Measurements from ENCODE around the gene USP22. TPM values are rescaled to one million over a fixed set of nuclear protein-coding genes. Genes with fewer than 3 reads are reported as not detected.

The USP22 gene
- total RNA-seq, 4 donors from 2014 or later: 87.4 to 128 (median 96.3) TPM

DNA sequence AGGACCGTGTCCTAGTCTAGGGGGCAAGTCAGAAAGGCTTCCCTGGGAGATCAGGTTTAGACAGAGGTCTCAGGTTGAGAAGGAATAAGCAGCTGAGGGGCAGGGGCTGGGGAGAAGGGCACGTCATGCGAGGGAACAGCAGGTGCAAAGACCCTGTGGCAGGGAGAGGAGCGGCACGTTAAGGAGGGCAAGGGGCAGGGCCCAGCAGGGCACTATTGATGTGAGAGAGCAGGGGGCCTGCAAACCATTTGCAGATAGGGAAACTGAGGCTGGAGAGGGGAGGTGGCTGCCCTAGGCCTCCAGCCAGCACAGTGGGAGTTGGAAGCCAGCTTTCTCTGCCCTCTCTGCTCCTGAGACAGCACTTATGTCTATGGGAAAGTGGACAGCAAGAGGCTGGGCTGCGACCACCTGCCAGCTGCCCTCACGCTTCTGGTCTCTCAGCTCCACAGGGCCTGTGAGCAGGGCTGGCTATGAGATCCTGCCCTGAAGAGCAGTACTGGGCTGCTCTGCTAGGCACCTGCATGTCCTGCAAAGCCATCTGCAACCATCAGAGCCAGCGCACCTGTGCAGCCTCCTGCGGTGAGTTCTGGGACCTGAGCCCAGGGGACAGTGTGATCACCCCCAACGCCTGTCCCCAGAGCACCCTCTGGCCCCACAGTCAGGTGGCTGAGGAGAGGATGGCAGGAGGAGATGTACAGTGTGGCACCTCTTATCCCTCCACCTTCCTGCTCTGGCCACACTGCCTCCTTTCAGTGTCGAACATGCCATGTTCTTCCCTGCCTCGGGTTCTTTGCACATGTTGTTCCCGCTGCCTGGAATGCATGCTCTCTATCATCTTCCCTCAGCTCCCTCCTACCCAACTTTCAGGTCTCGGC is 61.5 kb downstream of the USP22 start:
- TF ChIP-seq, protein P1, sequence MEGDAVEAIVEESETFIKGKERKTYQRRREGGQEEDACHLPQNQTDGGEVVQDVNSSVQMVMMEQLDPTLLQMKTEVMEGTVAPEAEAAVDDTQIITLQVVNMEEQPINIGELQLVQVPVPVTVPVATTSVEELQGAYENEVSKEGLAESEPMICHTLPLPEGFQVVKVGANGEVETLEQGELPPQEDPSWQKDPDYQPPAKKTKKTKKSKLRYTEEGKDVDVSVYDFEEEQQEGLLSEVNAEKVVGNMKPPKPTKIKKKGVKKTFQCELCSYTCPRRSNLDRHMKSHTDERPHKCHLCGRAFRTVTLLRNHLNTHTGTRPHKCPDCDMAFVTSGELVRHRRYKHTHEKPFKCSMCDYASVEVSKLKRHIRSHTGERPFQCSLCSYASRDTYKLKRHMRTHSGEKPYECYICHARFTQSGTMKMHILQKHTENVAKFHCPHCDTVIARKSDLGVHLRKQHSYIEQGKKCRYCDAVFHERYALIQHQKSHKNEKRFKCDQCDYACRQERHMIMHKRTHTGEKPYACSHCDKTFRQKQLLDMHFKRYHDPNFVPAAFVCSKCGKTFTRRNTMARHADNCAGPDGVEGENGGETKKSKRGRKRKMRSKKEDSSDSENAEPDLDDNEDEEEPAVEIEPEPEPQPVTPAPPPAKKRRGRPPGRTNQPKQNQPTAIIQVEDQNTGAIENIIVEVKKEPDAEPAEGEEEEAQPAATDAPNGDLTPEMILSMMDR (IDR thresholded peaks at IDR 0.05; ENCODE audit: low read depth): no peak

DNA sequence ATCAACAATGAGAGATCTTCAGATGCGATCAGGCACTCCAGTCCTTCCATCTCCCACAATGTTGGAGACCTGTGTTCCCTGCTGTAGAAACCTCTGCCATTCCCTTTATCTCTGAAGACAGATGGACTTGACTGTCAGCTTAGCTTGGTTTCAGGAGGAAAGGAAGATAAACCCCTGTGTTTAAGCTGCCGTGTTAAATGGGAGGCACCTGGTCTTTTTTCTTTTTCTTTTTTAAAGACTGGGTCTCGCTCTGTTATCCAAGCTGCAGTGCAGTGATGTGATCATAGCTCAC is 63.1 kb downstream of the USP22 start:
- TF ChIP-seq, protein P1 (IDR thresholded peaks at IDR 0.05; ENCODE audit: low read depth): no peak

DNA sequence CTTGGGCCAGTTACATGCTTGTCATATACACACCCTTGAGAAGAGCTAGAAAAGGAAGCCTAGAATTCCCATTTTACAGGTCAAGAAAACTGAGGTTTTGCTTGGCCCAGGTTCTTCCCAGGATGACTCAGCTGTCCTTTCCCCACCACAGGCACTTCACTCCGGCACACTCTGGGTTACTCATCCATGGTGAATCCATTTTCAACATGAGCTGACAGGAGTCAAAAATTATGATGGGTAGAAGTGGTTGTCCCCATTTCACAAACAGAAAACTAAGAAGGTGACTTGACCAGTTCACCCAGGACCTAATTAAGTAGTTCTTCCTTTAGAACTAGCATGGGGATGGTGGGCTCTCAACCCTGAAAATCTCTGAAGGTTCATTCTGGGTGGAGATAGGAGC is 67.2 kb downstream of the USP22 start:
- TF ChIP-seq, protein P1 (IDR thresholded peaks at IDR 0.05; ENCODE audit: low read depth): no peak

DNA sequence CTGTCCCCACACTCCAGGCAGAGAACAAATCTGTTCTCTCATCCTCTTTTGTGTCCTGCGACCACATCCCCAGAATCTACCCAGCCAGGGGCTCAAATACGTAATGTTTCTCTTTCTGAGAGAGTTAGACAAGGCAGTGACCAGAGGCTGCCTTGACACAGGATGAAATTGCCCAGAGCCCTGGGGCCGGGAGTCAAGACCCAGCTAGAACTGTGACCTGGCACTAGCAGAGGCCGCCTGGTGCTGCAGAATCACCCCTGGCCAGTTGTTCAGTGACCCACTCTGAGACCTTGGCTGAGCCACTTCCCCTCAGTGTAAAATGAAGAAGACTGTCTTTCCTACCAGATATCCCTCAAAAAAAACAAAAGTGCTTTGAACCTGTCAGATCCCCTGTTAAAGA is 72.5 kb downstream of the USP22 start:
- TF ChIP-seq, protein P1 (IDR thresholded peaks at IDR 0.05; ENCODE audit: low read depth): no peak

DNA sequence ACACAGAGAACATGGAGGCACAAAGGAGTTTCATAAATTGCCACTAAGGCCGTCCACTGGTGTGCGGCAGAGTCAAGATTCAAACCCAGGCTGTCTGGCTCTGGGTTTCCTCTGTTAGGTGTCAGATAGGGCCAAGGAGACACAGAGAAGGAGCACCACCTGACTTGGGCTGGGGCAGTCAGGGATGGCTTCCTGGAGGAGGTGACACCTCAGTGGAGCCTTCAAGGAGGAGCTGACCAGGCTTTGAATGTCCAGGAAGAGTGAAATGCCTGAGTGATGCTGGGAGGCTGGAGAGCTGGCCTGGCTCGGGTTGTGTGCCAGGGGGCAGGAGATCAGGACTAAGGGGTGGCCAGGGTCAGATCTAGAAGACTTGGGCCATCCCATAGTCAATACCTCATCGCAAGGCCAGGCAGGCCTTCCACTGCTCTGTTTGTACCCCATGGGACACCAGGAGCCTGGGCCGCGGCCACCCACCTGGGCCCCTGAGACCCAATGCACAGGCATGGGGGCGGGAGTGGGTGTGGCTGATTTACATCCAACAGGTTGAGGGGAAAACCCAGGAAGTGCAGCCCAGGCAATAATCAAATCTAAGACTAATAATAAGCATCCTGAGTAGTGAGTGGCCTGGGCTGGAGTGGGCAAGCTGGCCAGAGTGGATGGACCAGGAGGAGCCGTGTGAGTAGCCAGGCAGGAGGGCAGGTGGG is 73.7 kb downstream of the USP22 start:
- TF ChIP-seq, protein P1 (IDR thresholded peaks at IDR 0.05; ENCODE audit: low read depth): no peak

DNA sequence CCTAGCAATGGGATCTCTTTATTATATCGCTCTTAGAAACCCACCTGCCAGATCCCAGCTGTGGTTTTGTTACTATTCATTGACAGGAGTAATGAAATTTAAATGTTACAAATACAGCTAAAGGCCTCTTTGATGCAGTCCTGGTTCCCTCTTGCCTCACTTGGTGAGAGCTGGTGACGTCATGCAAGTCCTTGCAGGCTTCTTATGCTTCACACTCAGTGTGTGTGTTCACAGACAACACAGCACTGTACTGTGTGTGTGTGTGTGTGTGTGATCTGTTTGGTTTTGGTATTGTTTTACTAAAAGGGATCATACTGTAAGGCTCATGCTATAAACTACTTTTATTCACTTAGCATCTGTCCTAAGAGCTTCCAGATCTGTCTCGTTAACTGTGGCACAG is 75.0 kb downstream of the USP22 start:
- TF ChIP-seq, protein P1 (IDR thresholded peaks at IDR 0.05; ENCODE audit: low read depth): no peak

DNA sequence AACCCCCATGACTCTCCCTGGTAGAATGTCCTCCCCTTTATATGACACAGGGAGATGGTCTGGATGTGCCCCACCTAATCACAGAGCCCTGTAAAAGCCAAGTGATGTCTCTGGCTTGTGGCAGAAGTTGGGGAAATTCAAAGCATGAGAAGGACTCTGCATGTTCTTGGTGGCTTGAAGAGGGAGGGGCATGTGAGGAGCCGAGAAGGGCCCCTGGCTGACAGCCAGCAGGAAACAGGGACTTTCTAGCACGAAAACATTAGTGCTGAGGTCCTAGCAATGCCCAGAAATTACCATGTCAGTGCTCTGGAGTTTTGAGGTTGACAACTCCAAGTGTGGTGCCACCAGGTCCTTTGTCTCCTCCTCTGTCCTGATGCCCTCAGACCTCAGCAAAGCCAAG is 75.9 kb downstream of the USP22 start:
- TF ChIP-seq, protein P1 (IDR thresholded peaks at IDR 0.05; ENCODE audit: low read depth): no peak

Measured in subcutaneous adipose tissue (tissue), 4 donors.